ENCODE measurements around the gene AAGAB. TPM values are rescaled to one million over a fixed set of nuclear protein-coding genes. Genes with fewer than 3 reads are reported as not detected.
"Not testable (repeated sequence)": the region's sequence is repeated elsewhere in the genome, so short reads cannot be mapped to it uniquely, and the experiment has no call there.

The AAGAB gene
- total RNA-seq, 1 donor from 2014 or later: 15.7 TPM

DNA sequence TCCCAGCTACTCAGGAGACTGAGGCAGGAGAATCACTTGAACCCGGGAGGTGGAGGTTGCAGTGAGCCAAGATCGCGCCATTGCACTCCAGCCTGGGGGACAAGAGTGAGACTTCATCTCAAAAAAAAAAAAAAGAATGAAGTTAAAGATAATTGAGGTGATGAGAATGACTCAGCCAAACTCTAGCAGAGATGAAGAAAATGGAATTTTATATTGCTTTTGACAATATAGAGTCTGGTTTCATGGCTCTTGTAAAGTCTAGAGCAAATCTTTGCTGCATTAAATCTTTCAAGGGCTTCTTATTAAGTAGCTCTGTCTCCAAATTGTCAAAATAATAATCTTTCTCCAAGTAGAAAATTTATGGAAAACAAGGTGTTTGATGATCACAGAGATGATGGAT lies 4.0 kb upstream of the AAGAB start:
- ATAC-seq, DNase-seq: not testable (repeated sequence)
- intact Hi-C loops (cut with micrococcal nuclease): loop anchor here (10.0 kb wide), 1 partner anchor 94 kb away; no protein-coding TSS in a partner anchor

DNA sequence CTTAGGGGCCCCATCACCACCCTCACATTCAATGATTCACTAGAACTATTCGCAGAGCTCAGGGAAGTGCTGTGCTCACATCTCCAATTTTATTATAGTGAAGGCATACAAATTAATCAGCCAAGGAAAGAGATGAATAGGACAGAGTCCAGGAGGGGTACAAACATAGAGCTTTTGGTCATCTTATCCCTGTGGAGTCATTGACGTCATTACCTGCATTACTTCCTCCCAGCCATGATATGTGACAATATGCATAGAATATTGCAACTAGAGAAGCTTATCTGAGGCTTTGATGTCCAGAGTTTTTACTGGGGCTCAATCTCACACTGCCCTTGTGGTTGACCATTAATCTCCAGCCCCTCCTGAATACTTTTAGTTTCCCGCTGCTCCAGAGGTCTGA lies 1.6 kb upstream of the AAGAB start:
- intact Hi-C loops (cut with micrococcal nuclease): loop anchor here (10.0 kb wide), 1 partner anchor 91 kb away; no protein-coding TSS in a partner anchor
- DNase-seq: no peak
- no peak for ATAC-seq

DNA sequence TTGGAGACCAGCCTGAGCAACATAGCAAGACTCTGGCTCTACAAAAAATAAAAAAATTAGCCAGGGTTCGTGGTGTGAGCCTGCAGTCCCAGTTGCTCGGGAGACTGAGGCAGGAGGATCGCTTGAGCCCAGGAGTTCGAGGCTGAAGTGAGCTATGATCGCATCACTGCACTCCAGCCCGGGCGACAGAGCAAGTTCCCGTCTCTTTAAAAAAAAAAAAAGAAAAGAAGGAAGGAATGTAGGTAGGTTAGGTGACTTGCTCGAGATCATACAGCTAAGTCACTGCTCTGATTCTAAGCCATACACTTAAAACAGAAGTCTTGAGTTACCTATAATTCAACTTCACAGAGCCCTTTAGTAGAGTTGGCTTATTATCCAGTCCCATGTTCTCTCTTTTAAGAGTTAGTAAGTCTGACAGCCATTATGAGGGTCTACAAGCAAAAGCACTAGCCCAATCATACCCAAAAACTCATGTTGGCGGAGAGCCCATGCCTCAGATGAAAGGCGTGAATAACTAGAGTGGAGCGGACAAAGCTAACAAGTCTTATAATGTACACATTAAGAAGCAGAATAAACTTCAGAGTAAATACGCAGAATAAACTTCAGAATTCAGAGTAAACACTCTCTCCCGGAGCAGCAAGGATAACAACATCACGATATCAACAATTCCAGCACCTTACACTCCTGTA lies 768 bp downstream of the AAGAB start:
- intact Hi-C loops (cut with micrococcal nuclease): loop anchor here (10.0 kb wide), 1 partner anchor 89 kb away; no protein-coding TSS in a partner anchor
- DNase-seq (no peak), ATAC-seq (no peak)

DNA sequence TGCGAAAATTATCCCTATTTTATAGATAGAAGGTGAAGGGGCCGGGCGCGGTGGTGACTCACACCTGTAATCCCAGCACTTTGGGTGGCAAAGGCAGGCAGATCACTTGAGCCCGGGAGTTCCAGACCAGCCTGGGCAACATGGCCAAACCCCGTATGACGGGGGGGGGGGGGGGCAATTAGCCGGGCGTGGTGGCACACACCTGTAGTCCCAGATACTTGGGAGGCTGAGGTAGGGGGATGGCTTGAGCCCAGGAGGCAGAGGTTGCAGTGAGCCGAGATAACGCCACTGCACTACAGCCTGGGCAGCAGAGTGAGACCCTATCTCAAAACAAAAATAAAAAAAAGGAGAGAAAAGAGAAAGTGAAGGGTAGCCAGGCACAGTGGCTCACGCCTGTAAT lies 1.4 kb downstream of the AAGAB start:
- ATAC-seq: no peak
- DNase-seq: no peak
- intact Hi-C loops (cut with micrococcal nuclease): loop anchor here (10.0 kb wide), 1 partner anchor 88 kb away; no protein-coding TSS in a partner anchor

DNA sequence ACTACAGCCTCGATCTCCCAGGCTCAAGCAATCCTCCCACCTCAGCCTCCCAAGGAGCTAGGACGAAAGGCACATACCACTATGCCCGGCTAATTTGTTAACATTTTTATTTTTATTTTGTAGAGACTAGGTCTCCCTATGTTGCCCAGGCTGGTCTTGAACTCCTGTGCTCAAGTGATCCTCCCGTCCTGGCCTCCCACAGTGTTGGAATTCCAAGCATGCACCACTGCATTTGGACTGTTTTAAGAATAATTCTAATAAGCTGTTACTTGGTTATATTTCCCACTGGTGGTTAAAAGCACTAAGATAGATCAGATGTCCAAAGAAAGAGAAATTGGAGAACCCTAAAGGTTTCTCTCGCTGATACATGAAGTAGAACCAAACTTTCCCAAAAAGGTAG lies 3.1 kb downstream of the AAGAB start:
- intact Hi-C loops (cut with micrococcal nuclease): loop anchor here (10.0 kb wide), 1 partner anchor 87 kb away; no protein-coding TSS in a partner anchor
- ATAC-seq (no peak), DNase-seq (no peak)

DNA sequence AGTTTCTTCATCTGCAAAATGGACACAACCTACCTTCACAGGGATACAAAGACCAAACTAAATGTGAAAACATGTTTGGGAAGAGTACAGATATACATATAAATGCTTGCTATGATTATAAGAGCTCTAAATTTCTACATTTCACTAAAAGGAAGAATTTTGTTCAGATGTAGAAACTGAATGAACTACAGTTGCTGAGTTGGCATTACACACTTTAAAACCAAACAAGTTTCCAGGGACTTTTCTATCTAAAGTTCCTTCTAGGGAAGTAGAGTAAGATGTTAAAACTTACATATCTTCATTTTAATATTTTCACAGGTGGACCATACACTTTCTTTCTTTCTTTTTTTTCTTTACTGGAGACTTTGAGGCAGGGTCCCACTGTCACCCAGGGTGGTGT lies 4.6 kb downstream of the AAGAB start:
- DNase-seq: no peak
- ATAC-seq: no peak
- intact Hi-C loops (cut with micrococcal nuclease): loop anchor here (10.0 kb wide), 1 partner anchor 85 kb away; no protein-coding TSS in a partner anchor

DNA sequence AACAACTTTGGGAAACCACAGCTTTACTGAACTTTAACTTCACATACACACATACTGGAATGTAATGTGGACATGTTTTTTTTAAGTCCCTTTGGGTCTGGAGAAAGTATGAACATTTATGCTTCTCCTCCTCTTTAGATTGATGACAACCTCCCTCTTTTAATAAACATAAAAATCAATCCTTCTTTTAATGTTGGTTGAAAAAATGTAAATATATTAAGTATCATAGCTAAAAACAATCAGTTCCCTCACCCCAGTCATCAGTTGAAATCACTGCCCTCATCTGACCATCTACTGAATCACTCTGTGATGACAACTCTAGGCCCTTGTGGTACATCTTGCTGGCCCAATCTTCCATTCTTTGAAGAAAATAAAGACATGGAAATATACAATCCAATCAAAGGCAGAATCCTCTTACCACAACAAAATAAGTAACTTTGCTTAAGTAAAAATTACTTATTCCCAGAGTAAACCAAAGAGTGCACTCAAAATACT lies 6.4 kb downstream of the AAGAB start:
- no peak for ATAC-seq
- DNase-seq: no peak
- intact Hi-C loops (cut with micrococcal nuclease): no loop called here

DNA sequence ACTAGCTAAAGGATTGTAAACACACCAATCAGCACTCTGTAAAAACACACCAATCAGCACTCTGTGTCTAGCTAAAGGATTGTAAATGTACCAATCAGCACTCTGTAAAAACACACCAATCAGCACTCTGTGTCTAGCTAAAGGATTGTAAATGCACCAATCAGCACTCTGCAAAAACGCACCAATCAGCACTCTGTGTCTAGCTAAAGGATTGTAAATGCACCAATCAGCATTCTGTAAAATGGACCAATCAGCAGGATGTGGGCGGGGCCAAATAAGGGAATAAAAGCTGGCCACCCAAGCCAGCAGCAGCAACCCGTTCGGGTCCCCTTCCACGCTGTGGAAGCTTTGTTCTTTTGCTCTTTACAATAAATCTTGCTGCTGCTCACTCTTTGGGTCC lies 7.9 kb downstream of the AAGAB start:
- ATAC-seq; DNase-seq; intact Hi-C loops (cut with micrococcal nuclease): not testable (repeated sequence)

DNA sequence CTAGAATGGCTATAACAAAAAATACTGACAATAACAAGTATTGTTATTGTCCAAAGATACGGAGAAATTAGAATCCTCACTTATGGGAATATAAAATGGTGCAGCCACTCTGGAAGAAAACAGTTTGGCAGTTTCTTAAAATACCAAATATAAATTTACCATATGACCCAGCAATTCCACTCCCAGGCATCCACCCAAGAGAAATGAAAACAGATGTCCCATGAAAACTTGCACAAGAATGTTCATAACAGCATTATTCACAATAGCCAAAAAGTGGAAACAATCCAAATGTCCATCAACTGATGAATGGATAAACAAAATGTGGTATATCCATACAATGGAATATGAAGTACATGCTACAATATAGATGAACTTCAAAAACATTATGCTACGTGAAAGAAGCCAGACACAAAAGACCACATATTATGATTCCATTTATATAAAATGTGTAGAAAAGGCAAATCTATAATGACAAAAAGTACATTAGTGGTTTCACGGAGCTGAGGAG lies 9.4 kb downstream of the AAGAB start:
- DNase-seq: no peak
- intact Hi-C loops (cut with micrococcal nuclease): no loop called here
- ATAC-seq: no peak

DNA sequence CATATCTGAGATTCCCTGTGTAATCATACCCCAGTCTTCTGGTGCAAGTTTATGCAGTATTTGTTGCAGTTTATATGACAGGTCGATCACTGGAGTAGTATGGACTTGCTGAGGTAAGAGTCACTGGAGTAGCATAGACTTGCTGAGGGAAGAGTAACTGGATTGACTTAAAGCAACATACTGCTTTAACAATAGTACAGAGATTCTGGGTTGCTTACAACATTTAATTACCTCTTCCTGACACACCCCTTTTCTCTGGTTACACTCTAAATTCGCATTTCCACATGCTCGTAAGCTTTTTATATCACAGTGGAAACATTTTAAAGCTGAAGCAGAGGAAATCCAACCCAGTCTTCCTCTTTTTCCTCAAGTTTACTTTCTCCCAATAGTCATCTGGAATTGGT lies 11.8 kb downstream of the AAGAB start:
- intact Hi-C loops (cut with micrococcal nuclease): no loop called here
- ATAC-seq (no peak), DNase-seq (no peak)

DNA sequence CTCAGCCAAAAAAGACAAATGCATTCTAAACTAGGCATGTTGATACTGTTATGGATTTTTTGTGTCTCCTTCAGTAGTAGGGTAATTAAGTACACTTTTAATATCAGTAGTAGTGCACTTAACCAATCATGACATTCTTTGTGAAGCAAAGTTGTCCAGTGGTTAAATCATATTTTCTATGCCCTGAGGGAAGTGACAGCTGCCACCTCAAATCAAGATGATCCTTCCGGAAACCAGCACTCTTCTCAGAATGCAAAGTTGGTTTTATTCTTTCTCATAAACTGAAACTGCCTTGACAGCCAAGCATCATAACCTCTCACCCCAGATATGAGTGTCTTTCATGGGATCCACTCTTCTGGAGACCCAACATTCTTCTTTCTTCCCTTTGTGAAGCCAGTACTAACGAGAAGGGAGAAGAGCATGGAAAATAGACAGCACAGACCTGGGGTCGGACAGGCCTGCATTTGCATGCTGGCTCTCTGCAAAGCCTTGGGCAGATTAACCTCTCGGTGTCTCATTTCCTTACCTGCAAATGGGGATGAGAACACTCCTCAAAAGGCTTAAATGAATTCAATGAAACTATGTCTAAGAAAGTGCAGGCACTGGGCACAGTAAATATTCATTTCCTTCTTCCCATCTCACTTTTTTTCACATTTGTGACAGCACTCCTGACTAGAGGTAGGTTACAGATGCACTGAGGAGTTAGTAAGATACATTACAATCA lies 13.2 kb downstream of the AAGAB start:
- intact Hi-C loops (cut with micrococcal nuclease): no loop called here
- no peak for ATAC-seq
- DNase-seq: no peak

DNA sequence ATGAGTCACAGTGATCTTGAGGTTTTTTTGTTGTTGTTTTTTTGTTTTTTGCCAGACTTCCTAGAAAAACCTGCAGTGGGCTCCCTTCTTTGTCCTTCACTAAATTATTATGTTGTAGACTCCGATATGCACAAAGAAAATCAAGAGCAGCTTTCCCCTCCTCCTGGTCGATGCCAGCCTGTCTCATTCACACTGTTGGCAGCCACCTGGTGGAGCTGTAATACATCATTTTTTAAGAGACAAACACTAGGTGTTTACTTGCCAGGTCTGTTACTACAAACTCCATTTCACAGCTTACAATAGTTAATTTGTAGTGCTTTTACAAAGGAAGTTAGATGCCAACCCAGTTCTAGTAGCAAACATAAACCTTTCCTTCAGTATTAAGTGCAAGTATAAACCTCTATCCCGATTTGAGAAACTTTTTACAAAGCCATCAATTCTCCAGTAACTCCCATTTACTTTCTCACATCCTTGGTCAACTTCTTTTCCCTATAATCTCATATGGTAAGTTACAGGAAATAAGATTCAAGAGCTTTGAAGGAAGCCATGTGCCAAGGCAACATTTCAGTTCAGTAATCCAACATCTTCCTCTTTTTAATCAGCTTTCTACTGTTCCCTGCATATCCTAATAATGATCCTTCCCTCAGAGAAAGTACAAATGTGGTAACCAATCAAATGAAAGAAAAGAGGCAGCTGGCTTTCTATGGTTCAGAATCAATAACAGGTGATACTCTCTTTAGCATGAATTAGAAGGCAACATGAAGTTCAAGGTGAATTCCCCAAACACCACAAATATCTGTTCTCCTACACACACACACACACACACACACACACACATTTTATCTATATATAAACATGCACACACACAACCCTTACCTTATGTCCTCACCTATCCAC lies 14.0 kb downstream of the AAGAB start:
- intact Hi-C loops (cut with micrococcal nuclease): no loop called here
- ATAC-seq: peak; percentile 50
- DNase-seq: no peak

DNA sequence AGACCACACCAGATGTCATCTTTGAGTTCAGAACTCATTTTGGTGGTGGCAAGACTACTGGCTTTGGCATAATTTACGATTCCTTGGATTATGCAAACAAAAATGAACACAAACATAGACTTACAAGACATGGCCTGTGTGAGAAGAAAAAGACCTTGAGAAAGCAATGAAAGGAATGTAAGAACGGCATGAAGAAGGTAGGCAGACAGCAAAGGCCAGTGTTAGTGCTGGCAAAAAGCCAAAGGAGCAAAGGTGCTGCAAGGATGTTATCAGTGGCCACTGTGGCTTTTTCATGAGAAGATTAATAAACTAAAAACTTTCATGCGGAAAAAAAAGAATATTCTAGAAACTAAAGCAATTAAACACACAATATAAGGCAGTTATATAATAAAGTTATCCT lies 21.9 kb downstream of the AAGAB start:
- no peak for DNase-seq
- intact Hi-C loops (cut with micrococcal nuclease): no loop called here
- no peak for ATAC-seq

DNA sequence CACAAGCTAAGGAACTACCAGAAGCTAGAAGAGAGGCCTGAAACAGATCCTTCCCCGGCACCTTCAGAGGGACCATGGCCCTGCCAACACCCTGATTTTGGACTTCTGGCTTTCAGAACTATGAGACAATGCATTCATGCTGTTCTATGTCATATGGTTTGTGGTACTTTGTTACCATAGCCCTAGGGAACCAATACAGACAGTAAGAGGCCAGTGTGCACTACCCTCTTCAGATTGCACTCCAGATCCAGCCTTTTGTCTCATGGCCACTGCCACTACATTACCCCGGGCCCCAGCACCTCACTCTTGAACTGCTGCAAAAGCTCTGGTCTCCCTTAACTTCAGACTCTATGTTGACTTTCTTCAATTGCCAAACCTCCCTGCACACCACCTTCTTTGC lies 24.0 kb downstream of the AAGAB start:
- no peak for DNase-seq
- no peak for ATAC-seq
- intact Hi-C loops (cut with micrococcal nuclease): no loop called here

DNA sequence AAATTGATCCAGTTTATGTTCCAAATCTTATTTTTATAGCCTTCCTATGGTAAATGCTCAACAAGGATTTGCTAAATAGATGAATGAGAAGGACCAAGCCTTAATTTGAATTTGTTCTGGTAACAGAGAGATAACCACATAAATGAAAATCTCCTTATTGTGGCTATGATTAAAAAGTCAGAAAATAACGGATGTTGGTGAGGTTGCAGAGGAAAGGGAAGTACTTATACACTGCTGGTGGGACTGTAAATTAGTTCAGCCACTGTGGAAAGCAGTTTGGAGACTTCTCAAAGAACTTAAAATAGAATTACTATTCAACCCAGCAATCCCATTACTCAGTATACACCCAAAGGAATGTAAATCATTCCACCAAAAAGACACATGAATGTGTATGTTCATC lies 26.2 kb downstream of the AAGAB start:
- intact Hi-C loops (cut with micrococcal nuclease): no loop called here
- DNase-seq: no peak
- ATAC-seq: no peak

DNA sequence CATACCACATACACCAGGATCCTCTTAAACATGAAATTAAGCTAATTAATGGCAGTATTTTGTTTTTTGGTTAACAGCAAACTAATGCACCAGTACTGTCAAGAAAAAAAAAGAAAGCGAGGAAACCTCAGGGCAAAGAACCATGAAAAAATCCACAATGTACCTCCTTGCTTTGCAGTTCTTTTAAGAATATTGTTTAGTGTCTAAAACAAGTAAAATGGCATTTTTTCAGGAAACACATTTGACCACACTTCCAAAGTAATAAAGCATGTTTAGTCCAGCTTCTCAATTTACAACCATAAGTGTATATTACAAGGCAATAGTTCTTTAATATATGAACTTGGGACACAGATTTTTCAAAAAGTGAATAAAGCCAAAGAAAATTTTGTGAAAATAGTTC lies 26.6 kb downstream of the AAGAB start:
- no peak for DNase-seq
- ATAC-seq: no peak
- intact Hi-C loops (cut with micrococcal nuclease): no loop called here

DNA sequence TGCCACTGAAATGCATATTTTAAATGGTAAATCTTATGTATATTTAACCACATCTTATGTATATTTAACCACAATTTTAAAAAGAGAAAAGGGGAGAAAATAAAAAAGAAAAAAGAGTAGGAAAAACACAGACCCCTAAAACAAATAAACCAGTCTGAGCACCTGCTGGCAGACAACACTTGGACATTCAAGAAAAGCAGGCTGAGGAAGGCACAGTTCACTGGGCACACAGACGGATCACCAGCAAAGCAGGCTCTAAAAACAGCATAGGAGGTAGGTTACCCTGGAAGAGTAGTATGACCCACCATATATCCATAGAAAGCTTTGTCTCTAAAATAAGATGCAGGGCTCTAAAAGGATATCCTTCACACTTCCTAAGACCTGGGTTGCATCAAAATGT lies 27.0 kb downstream of the AAGAB start:
- intact Hi-C loops (cut with micrococcal nuclease): no loop called here
- DNase-seq (no peak), ATAC-seq (no peak)

DNA sequence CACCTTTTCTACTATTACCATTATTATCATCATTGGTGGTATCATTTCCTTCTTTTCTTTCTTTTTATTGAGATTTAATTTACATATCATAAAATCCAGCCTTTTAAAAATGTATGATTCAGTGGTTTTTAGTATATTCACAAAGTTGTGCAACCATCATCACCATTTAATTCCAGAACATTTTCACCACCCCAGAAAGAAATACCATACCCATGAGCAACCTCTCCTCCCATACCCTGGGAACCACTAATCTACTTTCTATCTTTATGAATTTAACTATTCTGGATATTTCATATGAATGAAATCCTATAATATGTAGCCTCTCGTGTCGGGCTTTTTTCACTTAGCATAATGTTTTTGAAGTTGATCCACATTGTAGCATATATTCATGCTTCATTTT lies 29.1 kb downstream of the AAGAB start:
- intact Hi-C loops (cut with micrococcal nuclease): no loop called here
- ATAC-seq (no peak), DNase-seq (no peak)

DNA sequence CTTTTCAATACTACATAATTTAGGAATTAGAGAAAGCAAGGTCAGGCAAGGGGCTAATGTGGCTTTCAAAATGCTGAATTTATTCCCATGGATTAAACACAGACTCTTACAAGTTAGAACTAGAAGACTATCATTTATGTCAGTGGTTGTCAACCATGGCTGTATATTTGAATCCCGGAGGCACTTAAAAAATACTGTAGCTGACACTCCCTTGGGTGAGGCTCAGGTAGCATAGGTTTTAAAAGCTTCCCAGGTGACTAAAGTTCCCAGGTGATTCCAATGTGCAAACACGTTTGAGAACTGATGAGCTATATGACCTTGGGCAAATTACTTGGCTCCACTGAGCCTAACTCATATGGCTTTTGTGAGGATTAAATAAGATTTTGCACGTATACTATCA lies 29.6 kb downstream of the AAGAB start:
- intact Hi-C loops (cut with micrococcal nuclease): no loop called here
- no peak for ATAC-seq

More for the DNA sequence above, 29.6 kb downstream of the AAGAB start:
- no peak for DNase-seq

All from left ventricle myocardium superior (tissue), 1 donor.